Measurements from ENCODE around the gene CMBL. TPM values are rescaled to one million over a fixed set of nuclear protein-coding genes. Genes with fewer than 3 reads are reported as not detected.

CMBL gene
- total and polyA plus RNA-seq, 2 of the 13 experiments (the other 11 are each of a cell fraction or from before 2014, with no cell fraction given) = 11.5 to 17.0 TPM

DNA sequence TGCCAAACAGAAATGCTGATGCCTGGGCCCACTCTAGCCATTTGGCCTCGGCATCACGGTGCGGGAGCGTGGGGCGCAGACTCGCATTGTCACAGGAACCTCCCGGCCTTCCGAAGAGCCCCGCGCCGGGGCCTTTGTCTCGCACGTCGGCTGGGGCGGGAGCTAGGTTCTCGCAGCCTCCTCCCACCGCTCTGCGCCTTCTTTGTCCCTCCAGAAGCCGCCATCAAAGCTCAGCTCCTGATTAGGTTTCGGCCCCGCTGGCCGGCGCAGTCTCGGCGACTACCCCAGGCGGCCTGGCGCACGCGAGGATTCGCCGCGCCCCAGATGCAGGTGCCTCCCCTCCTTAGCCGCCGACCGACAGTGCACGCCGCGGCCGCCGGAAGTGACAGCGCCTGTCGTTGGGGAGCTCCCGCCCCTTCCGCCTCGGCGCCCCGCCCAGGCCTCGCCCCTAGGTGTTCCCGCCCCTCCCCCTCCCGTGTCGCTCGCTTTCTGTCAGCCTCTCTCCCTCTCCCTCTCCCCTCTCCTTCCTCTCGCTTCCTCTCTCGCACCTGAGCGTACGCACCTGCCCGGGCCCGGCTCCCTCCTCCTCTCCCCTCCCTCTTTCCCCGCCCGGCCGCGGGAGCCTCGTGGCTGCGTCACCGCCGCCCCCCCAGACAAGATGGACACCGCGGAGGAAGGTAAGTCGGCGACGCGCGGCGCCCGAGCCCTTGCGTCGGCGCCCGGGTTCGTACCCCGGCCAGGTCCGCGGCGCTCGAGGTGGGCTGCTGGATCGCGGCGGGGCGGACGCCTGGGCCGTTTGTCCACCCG is 45.7 kb upstream of the CMBL start, which contains the start of gene MARCHF6 (continued):
- TF ChIP-seq, protein P1, sequence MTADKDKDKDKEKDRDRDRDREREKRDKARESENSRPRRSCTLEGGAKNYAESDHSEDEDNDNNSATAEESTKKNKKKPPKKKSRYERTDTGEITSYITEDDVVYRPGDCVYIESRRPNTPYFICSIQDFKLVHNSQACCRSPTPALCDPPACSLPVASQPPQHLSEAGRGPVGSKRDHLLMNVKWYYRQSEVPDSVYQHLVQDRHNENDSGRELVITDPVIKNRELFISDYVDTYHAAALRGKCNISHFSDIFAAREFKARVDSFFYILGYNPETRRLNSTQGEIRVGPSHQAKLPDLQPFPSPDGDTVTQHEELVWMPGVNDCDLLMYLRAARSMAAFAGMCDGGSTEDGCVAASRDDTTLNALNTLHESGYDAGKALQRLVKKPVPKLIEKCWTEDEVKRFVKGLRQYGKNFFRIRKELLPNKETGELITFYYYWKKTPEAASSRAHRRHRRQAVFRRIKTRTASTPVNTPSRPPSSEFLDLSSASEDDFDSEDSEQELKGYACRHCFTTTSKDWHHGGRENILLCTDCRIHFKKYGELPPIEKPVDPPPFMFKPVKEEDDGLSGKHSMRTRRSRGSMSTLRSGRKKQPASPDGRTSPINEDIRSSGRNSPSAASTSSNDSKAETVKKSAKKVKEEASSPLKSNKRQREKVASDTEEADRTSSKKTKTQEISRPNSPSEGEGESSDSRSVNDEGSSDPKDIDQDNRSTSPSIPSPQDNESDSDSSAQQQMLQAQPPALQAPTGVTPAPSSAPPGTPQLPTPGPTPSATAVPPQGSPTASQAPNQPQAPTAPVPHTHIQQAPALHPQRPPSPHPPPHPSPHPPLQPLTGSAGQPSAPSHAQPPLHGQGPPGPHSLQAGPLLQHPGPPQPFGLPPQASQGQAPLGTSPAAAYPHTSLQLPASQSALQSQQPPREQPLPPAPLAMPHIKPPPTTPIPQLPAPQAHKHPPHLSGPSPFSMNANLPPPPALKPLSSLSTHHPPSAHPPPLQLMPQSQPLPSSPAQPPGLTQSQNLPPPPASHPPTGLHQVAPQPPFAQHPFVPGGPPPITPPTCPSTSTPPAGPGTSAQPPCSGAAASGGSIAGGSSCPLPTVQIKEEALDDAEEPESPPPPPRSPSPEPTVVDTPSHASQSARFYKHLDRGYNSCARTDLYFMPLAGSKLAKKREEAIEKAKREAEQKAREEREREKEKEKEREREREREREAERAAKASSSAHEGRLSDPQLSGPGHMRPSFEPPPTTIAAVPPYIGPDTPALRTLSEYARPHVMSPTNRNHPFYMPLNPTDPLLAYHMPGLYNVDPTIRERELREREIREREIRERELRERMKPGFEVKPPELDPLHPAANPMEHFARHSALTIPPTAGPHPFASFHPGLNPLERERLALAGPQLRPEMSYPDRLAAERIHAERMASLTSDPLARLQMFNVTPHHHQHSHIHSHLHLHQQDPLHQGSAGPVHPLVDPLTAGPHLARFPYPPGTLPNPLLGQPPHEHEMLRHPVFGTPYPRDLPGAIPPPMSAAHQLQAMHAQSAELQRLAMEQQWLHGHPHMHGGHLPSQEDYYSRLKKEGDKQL (CRISPR knock-in tag; IDR thresholded peaks at IDR 0.05; ENCODE audit: low read depth) = 0 out of 2 replicates have a peak, but pooled peaks have one; percentile 29
- TF ChIP-seq POLR2A (IDR thresholded peaks at IDR 0.05; ENCODE audit: insufficient read depth in 1 of 2, low read depth in 2 of 2, low read length in 2 of 2) (peak; percentile 93 to 96), ZNF788 (CRISPR knock-in tag; IDR thresholded peaks at IDR 0.05; ENCODE audit: borderline replicate concordance) (peak; percentile 89), PCBP1 (IDR thresholded peaks at IDR 0.05; ENCODE audit: borderline replicate concordance, low read depth, low read length) (0 out of 2 replicates have a peak, but pooled peaks have one; percentile 89), ZNF496 (CRISPR knock-in tag; IDR thresholded peaks at IDR 0.05; ENCODE audit: insufficient replicate concordance) (no peak), ZNF891 (CRISPR knock-in tag; IDR thresholded peaks at IDR 0.05) (peak; percentile 89), ERF (CRISPR knock-in tag; IDR thresholded peaks at IDR 0.05) (peak; percentile 86; the same call in 1 of the 2 replicates), FOSL2 (CRISPR knock-in tag; IDR thresholded peaks at IDR 0.05) (peak; percentile 44), HOXA9 (CRISPR knock-in tag; IDR thresholded peaks at IDR 0.05; ENCODE audit: borderline replicate concordance) (0 out of 2 replicates have a peak, but pooled peaks have one; percentile 60), KLF9 (CRISPR knock-in tag; IDR thresholded peaks at IDR 0.05; ENCODE audit: low read depth) (no peak), TOPORS (CRISPR knock-in tag; IDR thresholded peaks at IDR 0.05) (peak; percentile 43; the same call in 1 of the 2 replicates), ZNF33A (CRISPR knock-in tag; IDR thresholded peaks at IDR 0.05; ENCODE audit: borderline replicate concordance) (peak; percentile 54; the same call in 1 of the 2 replicates), ZNF160 (CRISPR knock-in tag; IDR thresholded peaks at IDR 0.05) (peak; percentile 93), ZNF792 (CRISPR knock-in tag; IDR thresholded peaks at IDR 0.05) (peak; percentile 93), ZNF564 (CRISPR knock-in tag; IDR thresholded peaks at IDR 0.05) (peak; percentile 81), MIER3 (CRISPR knock-in tag; IDR thresholded peaks at IDR 0.05; ENCODE audit: borderline replicate concordance) (peak; percentile 81)
- TF ChIP-seq, protein P2, sequence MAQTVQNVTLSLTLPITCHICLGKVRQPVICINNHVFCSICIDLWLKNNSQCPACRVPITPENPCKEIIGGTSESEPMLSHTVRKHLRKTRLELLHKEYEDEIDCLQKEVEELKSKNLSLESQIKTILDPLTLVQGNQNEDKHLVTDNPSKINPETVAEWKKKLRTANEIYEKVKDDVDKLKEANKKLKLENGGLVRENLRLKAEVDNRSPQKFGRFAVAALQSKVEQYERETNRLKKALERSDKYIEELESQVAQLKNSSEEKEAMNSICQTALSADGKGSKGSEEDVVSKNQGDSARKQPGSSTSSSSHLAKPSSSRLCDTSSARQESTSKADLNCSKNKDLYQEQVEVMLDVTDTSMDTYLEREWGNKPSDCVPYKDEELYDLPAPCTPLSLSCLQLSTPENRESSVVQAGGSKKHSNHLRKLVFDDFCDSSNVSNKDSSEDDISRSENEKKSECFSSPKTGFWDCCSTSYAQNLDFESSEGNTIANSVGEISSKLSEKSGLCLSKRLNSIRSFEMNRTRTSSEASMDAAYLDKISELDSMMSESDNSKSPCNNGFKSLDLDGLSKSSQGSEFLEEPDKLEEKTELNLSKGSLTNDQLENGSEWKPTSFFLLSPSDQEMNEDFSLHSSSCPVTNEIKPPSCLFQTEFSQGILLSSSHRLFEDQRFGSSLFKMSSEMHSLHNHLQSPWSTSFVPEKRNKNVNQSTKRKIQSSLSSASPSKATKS (CRISPR knock-in tag; IDR thresholded peaks at IDR 0.05) = 0 out of 2 replicates have a peak, but pooled peaks have one; percentile 67
- TF ChIP-seq, protein P3, sequence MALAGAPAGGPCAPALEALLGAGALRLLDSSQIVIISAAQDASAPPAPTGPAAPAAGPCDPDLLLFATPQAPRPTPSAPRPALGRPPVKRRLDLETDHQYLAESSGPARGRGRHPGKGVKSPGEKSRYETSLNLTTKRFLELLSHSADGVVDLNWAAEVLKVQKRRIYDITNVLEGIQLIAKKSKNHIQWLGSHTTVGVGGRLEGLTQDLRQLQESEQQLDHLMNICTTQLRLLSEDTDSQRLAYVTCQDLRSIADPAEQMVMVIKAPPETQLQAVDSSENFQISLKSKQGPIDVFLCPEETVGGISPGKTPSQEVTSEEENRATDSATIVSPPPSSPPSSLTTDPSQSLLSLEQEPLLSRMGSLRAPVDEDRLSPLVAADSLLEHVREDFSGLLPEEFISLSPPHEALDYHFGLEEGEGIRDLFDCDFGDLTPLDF (CRISPR knock-in tag; IDR thresholded peaks at IDR 0.05) = no peak
- TF ChIP-seq, protein P4, sequence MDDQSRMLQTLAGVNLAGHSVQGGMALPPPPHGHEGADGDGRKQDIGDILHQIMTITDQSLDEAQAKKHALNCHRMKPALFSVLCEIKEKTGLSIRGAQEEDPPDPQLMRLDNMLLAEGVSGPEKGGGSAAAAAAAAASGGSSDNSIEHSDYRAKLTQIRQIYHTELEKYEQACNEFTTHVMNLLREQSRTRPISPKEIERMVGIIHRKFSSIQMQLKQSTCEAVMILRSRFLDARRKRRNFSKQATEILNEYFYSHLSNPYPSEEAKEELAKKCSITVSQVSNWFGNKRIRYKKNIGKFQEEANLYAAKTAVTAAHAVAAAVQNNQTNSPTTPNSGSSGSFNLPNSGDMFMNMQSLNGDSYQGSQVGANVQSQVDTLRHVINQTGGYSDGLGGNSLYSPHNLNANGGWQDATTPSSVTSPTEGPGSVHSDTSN (CRISPR knock-in tag; IDR thresholded peaks at IDR 0.05; ENCODE audit: borderline replicate concordance) = 0 out of 2 replicates have a peak, but pooled peaks have one; percentile 33

All from HepG2 (cell line).